ENCODE measurements around the gene DOCK3. TPM values are rescaled to one million over a fixed set of nuclear protein-coding genes. Genes with fewer than 3 reads are reported as not detected.

DOCK3 gene
- total RNA-seq, 1 experiment from 2014 or later: 8.3 TPM

DNA sequence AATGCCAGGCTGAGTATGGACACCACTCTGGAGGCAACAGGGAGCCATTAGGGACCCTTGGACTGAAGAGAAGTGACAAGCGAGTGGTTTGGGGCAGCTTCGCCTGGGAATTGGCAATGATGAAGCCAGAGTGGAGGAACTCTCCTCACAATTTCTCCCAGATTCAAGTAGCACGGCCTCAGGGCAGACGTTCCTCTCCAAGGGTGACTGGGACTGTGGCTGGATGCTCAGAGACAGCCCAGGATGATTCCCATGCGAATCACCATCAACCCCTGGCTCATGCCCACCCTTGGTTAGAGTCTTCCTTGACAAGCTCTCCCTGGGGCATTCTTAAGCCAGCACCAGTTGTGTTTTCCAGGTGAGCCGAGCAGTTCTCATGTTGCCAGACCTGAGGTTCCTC, 16.3 kb upstream of the DOCK3 start:
- H2BK120ac ChIP-seq (ENCODE audit: low read depth, low read length, poor library complexity, severe bottlenecking): no peak overlapping the region
- no peaks in the 10 kb centered on the region for H3K9me3 Mint-ChIP-seq
- no peaks in the 10 kb centered on the region for H4K20me1 ChIP-seq (ENCODE audit: control insufficient read depth, insufficient read depth, insufficient read length)
- no peak overlapping the region for H3K56ac ChIP-seq (ENCODE audit: insufficient read length, low read depth, low read length)
- H3K79me2 ChIP-seq (ENCODE audit: insufficient read depth, low read length): no peaks in the 10 kb centered on the region
- no peak overlapping the region for H2BK12ac ChIP-seq (ENCODE audit: insufficient read length, low read depth, low read length)
- no peak overlapping the region for H3K4me3 Mint-ChIP-seq
- no peak overlapping the region for H2BK5ac ChIP-seq (ENCODE audit: insufficient read length, low read length)
- no peak overlapping the region for H3K27ac Mint-ChIP-seq
- no peak overlapping the region for H3K14ac ChIP-seq (ENCODE audit: insufficient read depth, low read length)
- no peak overlapping the region for H2BK20ac ChIP-seq (ENCODE audit: low read depth, low read length, poor library complexity, severe bottlenecking)
- H3K36me3 Mint-ChIP-seq (ENCODE audit: insufficient read depth in 1 of 3, low read depth in 3 of 3): no peaks in the 10 kb centered on the region; a peak in 1 of 7 replicates
- no peak overlapping the region for H2BK15ac ChIP-seq (ENCODE audit: low read depth, low read length)
- H4K91ac ChIP-seq (ENCODE audit: insufficient read length, low read depth, low read length): no peak overlapping the region
- no peak overlapping the region for H2AFZ ChIP-seq (ENCODE audit: low read length)
- H2AK5ac ChIP-seq (ENCODE audit: insufficient read length, low read length): no peak overlapping the region
- DNase-seq: no peak
- no peaks in the 10 kb centered on the region for H3K27me3 ChIP-seq (ENCODE audit: insufficient read depth, low read length)
- H3K9me3 ChIP-seq (ENCODE audit: control insufficient read depth, low read depth, low read length): no peaks in the 10 kb centered on the region
- H3K4me1 ChIP-seq (ENCODE audit: insufficient read depth, low read length): no peaks in the 10 kb centered on the region
- no peak overlapping the region for H3K9ac ChIP-seq (ENCODE audit: extremely low read depth, insufficient read length, low read length)
- H3K23me2 ChIP-seq (ENCODE audit: insufficient read length, low read depth, low read length, poor library complexity, severe bottlenecking): no peaks in the 10 kb centered on the region
- H3K4me2 ChIP-seq (ENCODE audit: insufficient read depth, insufficient read length, low read length): no peak overlapping the region
- no peak overlapping the region for H3K18ac ChIP-seq (ENCODE audit: insufficient read length, low read depth, low read length)
- no peak overlapping the region for H3K27ac ChIP-seq (ENCODE audit: insufficient read length, low read depth, low read length)
- peaks cover 24% of the 10 kb centered on the region for H3K27me3 Mint-ChIP-seq (ENCODE audit: low read depth)
- no CpG with 5 or more reads among the region's 6 CpGs for WGBS (ENCODE audit: extremely low coverage, insufficient read length, low lambda C conversion rate)
- no peak overlapping the region for H3T11ph ChIP-seq (ENCODE audit: low read length)
- no peak overlapping the region for H4K8ac ChIP-seq (replicated peaks; ENCODE audit: insufficient read length, low read depth, low read length)
- H3K4me1 Mint-ChIP-seq: no peaks in the 10 kb centered on the region
- no peak overlapping the region for H4K5ac ChIP-seq (ENCODE audit: insufficient read length, low read depth, low read length)
- H3K79me1 ChIP-seq (ENCODE audit: insufficient read depth, low read depth, low read length, poor library complexity, severe bottlenecking): no peaks in the 10 kb centered on the region
- no peak for TF ChIP-seq CTCF (conservative IDR thresholded peaks at IDR 0.05)
- no peak overlapping the region for H3K23ac ChIP-seq (ENCODE audit: insufficient read length, low read depth, low read length)
- H3K4ac ChIP-seq (ENCODE audit: low read depth, low read length): no peak overlapping the region

All from H9 (cell line).